Endometrial microvascular endothelial cells (primary cell): Measurements from ENCODE around the gene ZNF644. TPM values are rescaled to one million over a fixed set of nuclear protein-coding genes. Genes with fewer than 3 reads are reported as not detected.

ENCODE experiments used
- in situ Hi-C: cut with HindIII; loops from 2 replicates; pipeline ENCODE4 v1.10.0; 2017; ENCODE audit warnings: low sequenced_read_pairs, low pct_unique_long_range_greater_than_20kb; ENCODE audit errors: inconsistent ontology term
- total RNA-seq: library from RNA; depleted of rRNA; stranded (reverse); fragments of >200 nt; gene quantifications from one replicate; pipeline ENCODE4 v1.2.3, GENCODE V29; 2015; ENCODE audit errors: inconsistent ontology term

Gene ZNF644
- total RNA-seq, 1 donor from 2014 or later: 37.6 TPM

DNA sequence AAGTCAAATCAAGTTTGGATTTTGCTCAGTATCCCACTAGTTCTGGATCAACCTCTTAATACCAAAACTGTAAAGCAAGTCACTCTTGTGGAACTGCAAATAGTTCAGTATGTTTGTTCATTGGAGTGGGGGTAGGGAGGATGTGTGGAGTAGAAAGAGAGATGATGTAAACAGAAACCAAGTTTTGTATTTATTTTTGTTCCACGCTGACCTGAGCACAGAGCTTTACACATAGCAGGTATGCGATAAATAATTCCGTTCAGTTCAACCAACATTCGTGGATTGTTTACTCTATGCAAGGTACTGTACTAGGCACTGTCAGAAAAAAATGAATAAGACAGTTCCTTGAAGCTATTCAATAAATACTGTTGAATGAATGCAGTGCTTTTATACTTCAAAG is 4.5 kb upstream of the ZNF644 start:
- in situ Hi-C loops: no loop called here

DNA sequence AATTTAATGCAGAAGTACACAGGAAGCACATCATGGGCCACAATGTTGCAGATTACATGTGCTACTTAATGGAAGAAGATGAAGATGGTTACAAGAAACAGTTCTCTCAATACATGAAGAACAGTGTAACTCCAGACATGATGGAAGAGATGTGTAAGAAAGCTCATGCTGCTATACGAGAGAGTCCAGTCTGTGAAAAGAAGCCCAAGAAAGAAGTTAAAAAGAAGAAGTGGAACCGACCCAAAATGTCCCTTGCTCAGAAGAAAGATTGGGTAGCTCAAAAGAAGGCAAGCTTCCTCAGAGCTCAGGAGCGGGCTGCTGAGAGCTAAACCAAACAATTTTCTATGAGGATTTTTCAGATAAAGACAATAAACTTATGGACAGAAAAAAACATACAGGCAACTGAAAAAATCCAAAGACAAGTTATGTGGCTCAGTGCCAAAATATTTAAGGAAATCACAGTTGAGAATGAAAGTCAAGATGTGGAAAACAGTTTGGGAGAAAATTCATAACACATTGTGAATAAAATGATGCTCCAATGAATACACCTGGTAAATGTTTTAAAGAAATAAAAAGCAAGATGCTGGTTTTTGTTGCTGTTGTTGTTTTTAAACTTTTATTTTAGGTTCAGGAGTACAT is 2.8 kb upstream of the ZNF644 start:
- in situ Hi-C loops: no loop called here

DNA sequence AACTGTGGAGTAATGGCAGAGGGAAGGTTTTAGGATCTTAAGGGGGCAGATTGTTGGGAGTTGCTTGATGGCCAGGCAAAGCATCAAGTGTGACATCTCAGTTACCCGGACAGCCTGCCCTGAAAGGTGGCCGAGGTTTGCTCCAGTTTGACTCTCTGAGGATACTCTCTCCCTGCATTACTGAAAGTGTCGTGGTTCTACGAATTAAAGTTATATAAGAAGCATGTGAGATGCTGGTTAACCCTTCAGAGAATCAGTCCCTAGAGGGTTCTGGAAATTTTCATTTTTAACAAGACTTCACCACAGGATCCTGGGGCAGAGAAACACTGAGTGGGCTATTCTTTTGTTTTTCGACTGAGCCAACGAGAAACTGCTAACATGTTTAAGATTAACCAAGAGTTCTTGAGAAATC is 689 bp upstream of the ZNF644 start:
- in situ Hi-C loops: no loop called here

DNA sequence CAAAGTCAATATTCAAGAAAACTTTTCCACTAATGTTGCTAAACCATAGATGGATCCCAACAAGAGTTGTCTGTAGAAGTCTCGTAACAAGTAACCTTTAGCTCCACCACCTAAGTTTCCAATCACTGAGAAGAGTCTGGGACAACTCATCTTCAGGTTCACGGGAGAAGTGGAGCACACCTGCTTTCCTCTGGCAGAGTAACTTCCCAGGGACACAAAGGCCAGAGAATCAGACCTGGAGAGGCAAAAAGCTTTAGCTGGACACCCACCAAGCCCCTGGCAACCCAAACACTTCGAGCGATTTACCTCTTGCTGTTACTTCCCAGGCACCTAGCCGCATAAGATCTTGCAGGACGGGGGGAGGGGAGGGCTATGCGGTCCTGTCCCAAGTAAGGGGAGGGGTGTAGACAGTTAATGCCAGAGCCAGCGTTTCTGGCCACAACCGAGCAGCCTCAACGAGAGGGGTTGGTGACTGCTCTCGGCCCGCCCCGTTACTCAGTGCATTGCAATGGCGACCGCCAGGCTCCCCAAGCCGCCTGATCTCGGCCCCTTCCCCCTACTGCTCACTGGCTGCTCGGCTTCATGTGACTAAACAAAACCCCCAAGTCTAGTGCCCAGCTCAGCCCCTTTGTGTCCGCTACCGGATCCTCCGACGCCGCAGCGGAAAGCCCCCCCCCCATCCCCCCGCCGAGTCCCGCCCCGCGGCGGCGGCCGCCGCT is 709 bp downstream of the ZNF644 start:
- in situ Hi-C loops: no loop called here

DNA sequence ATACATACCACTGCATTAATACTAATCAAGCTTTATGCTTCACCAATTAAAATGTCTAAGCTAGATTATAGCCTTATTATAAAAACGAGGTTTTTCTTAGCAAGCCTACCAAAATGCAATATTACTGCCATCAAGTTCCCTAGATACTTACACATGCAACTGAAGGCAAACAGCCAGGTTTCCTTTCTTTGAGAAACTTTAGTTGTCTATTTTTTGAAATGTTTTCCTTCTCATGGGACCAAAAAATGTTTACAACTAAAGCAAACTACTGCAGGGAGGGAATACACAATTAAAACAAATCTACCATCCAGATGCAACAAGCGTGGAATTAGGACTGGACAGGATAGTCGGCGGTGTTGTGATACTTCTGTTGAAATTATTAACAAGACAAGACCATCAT is 1.3 kb downstream of the ZNF644 start:
- in situ Hi-C loops: no loop called here

DNA sequence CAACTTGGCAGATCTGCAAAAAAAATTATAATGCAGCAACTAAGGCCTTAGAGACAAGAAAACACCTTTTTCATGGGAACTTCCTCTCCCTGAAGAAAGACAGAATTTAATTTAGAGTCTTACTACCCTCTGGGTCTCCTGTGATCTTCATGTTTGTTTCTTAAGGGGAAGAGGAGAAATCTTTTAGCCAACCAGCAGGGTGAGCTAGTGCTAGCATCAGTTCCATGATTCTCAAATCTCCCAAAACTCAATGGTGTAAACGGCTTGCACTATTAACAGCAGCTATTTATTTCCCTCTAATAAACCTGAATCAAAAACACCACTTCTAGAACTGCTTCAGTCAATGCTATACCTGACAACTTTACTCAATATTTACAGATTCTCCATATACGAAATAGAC is 3.8 kb downstream of the ZNF644 start:
- in situ Hi-C loops: no loop called here

DNA sequence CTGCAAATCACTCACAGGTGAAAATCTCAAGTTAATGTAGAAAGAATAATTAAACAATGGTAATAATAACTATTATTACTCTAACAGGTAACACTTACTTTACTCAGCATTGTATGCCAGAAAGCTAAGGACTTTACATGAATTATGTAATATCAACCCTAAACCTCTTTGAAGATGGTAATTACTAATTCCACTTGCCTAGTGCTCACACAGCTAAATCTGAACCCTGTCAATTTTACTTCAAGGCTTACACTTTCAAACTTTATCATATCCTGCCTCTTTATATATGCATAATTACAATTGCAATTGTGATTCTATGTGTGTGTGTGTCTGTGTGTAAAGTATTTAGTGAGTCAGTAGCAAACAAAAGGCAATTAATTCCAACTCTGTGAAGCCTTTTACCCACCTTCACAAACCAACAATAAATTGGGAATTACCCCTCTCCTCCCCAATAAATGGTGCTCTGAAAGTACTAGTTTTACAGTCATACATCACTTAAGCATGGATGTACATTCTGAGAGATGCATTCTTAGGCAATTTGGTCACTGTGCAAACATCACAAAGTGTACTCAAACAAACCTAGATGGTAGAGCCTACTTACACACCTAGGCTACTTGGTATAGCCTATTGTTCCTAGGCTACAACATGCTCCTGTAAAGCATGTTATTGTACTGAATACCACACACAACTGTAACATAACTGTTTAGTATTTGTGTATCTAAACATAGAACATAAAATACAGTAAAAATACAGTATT is 5.9 kb downstream of the ZNF644 start:
- in situ Hi-C loops: no loop called here

DNA sequence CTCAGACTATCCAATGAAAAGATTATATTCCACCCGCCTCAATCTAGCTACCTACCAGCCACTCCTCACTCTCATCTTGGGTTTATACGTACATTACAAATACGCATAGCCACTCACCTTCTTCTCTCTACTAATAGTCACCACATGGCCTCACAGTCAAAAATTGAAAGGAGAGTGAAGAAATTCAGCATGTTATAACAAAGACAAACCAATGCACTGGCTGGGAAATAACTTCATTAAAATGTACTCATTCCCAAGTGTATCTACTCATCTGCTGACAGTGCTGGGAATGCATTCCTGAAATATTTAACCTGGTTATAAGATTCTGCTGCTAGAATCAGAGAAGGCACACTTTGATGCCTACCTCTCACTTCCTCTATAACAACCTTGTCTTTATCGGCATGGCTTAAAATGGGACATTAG is 6.5 kb downstream of the ZNF644 start:
- in situ Hi-C loops: no loop called here

DNA sequence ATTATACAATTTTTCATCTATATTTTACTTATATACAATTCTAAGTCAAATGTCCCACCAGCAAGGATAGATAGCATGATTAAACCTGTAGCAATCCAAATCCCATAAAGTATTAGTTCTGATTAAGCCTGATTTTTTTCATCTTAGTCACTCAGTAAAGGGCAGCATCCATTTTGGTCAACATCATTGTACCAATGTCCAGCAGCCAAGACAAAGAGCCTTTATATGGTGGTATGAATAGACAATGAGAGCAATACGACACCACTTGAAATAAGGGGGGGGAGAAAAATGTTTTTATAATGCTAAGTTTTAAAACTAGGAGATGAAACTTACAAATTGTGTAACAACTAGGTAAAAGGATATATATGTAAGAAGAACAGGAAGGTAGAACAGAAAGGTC is 7.4 kb downstream of the ZNF644 start:
- in situ Hi-C loops: no loop called here

DNA sequence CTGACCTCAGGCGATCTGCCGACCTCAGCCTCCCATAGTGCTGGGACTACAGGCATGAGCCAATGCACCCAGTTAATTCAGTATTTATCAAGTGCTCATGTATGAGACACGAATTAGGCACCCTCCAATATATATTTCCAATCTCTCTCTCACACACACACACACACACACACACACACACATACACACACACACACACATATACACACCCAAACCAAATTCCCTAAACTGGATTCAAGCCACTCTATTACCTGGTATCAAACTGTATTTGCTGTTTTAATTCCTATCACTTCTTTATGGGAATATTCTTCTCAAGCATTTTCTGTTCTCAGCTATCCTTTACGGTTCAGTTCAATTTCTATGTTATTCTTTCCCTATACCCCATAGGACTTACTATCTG is 8.5 kb downstream of the ZNF644 start:
- in situ Hi-C loops: no loop called here

DNA sequence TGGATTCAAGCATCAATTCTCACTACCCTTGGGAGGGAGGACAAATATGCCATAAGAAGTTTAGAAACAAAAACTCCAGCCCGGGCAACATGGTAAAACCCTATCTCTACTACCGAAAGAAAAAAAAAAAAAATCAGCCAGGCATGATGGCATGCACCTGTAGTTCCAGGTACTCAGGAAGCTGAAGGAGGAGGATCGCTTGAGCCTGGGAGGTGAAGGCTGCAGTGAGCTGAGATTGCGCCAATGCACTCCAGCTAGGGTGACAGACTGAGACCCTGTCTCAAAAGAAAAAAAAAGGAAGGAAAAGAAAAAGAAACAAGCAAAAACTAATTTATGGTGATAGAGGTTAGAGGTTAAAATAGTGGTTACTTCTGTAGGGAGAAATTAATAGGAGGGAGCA is 9.6 kb downstream of the ZNF644 start:
- in situ Hi-C loops: no loop called here

DNA sequence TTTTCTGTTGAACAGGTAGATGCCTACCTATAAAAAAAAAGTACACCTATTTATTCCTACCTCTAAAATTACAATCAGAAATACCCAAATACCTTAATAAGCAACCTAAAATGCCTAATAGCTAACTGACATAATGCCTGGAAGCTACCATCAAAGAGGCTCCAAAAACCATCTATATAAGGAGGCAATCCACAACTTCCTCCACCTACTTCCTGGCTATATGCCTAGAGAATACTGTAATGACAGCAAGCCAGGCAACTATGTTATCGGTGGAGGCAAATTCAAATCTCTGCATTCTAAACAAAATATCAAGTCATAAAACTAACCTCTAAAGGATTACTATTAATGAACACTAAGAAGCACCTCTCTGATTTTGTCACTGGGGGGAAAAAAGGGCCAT is 10.1 kb downstream of the ZNF644 start:
- in situ Hi-C loops: no loop called here

DNA sequence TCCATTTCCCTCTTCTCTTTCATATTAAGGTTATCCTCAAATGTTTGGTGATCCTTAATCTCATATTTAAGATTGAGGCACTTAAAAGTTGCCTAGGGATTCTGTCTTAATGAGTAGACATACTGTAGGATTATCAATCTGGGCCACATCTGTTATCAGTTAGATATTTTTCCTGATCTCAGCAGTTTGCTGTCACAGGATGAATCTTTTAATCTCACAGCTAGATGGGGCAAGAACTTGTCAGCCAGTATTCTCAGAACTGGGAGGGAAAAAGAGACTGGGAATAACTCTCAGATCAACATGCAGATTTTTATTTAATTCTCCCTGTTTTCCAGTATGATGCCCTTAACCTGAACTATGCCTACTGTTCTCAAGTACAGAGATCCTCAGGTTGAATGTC is 14.0 kb downstream of the ZNF644 start:
- in situ Hi-C loops: no loop called here

DNA sequence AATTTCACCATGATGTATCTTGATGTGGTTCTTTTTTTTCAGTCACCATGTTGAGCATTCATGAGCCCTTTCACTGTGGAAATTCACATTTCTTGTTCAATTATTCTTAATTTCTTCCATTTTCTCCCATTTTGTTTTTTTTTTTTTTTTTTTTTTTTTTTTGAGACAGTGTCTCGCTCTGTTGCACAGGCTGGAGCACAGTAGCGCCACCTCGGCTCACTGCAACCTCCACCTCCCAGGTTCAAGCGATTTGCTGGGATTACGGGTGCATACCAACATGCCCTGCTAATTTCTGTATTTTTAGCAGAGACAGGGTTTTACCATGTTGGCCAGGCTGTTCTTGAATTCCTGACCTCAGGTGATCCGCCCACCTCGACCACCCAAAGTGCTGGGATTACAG is 14.7 kb downstream of the ZNF644 start:
- in situ Hi-C loops: no loop called here

DNA sequence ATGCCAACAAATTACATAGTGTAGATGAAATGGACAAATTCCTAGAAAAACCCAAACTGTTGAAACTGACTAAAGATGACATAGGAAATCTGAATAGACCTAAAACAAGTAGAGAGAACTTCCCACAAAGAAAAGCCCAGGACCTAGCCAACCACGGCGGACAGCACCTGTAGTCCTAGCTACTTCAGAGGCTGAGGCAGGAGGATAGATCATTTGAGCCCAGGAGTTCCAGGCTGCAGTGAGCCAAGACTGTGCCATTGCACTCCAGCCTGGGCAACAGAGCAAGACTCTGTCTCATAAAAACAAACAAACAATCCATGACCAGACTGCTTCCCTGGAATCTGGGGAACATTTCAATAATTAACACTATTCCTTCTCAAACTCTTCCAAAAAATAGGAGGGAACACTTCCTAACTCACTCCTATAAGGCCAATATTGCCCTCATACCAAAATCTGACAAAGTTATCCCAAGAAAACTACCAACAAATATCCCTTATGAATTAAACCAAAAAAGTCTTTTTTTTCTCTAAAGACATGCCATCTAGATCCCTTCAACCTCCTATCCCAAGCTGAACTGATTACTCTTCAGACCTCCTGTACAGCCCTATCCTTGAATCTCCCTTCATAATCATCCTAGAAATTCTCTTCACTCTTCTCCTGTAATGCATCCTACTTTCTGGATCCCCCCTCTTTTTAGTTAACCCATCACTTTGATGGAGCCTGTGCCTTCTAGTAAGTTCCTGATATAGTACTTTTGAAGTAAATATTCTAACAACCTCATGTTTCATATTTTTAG is 15.5 kb downstream of the ZNF644 start:
- in situ Hi-C loops: no loop called here

DNA sequence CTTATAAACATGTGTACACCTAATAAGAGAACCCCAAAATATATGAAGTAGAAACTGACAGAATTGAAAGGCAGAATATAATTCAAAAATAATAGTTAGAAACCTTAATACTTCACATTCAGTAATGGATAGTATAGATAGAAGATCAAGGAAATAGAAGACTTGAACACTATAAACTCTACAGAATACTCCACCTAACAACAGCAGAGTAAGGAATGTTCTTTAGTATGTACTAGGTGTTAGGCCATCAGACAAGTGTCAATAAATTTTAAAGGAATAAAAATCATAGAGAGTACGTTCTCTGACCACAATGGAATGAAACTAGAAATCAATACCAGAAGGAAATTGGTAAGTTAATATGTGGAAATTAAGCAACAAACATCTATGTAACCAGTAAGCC is 16.6 kb downstream of the ZNF644 start:
- in situ Hi-C loops: no loop called here

DNA sequence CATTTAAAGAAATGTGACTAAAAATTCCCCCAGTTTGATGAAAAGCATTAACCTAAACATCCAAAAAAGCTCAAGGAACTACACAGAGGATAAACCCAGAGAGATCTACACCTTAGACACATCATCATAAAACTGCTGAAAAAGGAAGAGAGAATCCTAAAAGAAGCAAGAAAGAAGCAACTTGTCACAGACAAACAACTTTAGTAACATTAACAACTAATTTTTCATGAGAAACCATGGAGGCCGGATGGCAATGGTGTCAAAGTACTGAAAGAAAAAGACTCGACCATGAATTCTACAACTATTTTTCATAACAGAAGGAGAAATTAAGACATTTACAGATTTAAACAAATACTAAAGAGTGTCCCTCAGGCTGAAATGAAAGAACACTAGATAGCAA is 17.7 kb downstream of the ZNF644 start:
- in situ Hi-C loops: no loop called here

DNA sequence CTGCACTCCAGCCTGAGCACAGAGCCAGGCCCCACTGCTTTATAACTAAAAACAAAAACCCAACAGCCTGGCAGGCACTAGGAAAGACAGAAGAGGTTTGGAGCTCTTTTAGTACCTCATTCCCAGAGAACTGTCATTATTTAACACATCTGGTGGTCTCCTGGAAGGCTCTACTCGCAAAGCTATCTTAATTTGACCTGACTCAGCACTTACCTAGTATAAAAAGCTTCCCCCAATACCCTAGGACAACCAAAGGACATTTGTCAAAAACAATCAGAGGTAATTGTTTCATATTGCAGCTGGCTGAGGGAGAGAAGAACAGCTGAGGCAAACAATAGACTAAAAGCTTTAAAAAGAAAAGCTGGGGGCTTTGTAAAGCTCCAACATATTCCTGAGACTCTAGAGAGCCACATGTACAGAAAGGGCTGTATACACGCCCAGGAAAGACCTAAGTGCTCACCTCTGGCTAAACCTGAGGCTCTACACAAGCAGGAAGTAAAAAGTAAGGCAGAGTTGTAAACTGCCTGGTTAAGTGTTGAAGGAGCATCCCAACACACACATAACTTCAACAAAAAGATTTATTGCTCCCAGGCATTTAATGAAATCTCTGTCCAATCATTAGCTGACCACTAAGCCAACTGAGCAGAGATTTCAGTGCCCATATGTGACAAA is 25.0 kb downstream of the ZNF644 start:
- in situ Hi-C loops: no loop called here

DNA sequence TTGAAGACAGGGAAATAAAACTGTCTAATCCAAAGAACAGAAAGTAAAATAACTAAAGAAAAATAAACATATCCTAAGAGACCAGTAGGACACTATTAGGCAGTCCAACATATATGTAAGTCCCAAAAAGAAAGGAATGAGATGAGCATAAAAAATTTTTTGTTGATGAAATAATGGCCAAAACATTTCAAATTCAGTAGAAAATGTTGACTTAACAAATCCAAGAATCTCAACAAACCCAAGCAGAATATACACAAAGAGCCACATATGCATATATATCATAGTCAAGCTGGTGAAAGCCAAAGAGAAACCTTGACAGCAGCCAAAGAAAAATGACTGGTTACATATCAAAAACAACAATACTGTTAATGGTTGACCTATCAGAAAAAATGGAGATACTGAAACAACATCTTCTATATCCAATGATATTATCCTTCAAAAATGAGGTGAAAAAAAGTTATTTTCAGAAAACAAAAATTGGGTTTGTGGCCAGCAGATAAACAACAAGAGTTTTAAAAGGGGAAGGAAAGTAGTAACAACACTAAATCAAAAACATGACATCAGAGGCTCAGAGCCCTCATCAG is 26.4 kb downstream of the ZNF644 start:
- in situ Hi-C loops: no loop called here
